KG1 (cell line): ENCODE results near the gene AGBL1.

ENCODE experiments used
- DNase-seq: peaks from one replicate; lab custom pipeline; 2025; lab: John Stamatoyannopoulos, UW

AGBL1 gene

GRCh38 chr15:86725628-86726027 lies 646.0 kb downstream of the AGBL1 start:
- no peak for DNase-seq

GRCh38 chr15:86735247-86736040 lies 655.8 kb downstream of the AGBL1 start:
- DNase-seq = no peak

- DNase-seq = no peak
Observed at GRCh38 chr15:86741917-86742316, 662.2 kb downstream of the AGBL1 start.

- DNase-seq = peak; percentile 4
Observed at GRCh38 chr15:86743283-86743903, 663.7 kb downstream of the AGBL1 start.

GRCh38 chr15:86744198-86744780 lies 664.6 kb downstream of the AGBL1 start:
- no peak for DNase-seq

- no peak for DNase-seq
Observed at GRCh38 chr15:86751116-86751515, 671.4 kb downstream of the AGBL1 start.

GRCh38 chr15:86754846-86755245 lies 675.2 kb downstream of the AGBL1 start:
- no peak for DNase-seq

GRCh38 chr15:86756688-86757087 lies 677.0 kb downstream of the AGBL1 start:
- DNase-seq = no peak

GRCh38 chr15:86759800-86760523 lies 680.3 kb downstream of the AGBL1 start:
- DNase-seq = no peak

- no peak for DNase-seq
Observed at GRCh38 chr15:86762874-86763273, 683.2 kb downstream of the AGBL1 start.

GRCh38 chr15:86764021-86764420 lies 684.4 kb downstream of the AGBL1 start:
- no peak for DNase-seq

- no peak for DNase-seq
Observed at GRCh38 chr15:86765281-86765680, 685.6 kb downstream of the AGBL1 start.

- DNase-seq = no peak
Observed at GRCh38 chr15:86772369-86773059, 692.8 kb downstream of the AGBL1 start.

- no peak for DNase-seq
Observed at GRCh38 chr15:86773736-86774135, 694.1 kb downstream of the AGBL1 start.

GRCh38 chr15:86776145-86776544 lies 696.5 kb downstream of the AGBL1 start:
- DNase-seq = no peak

GRCh38 chr15:86796521-86796920 lies 716.9 kb downstream of the AGBL1 start:
- no peak for DNase-seq

GRCh38 chr15:86797135-86797534 lies 717.5 kb downstream of the AGBL1 start:
- DNase-seq = no peak

- DNase-seq = no peak
Observed at GRCh38 chr15:86799226-86799625, 719.6 kb downstream of the AGBL1 start.

- no peak for DNase-seq
Observed at GRCh38 chr15:86802244-86802643, 722.6 kb downstream of the AGBL1 start.

- no peak for DNase-seq
Observed at GRCh38 chr15:86804406-86804805, 724.7 kb downstream of the AGBL1 start.

GRCh38 chr15:86810329-86810728 lies 730.7 kb downstream of the AGBL1 start:
- DNase-seq = no peak

GRCh38 chr15:86813892-86814291 lies 734.2 kb downstream of the AGBL1 start:
- no peak for DNase-seq
